Keratinocyte (primary cell): ENCODE data around the gene UPF1.

Experiments used
- EZH2 ChIP-seq: IDR thresholded peaks from one replicate; pipeline ENCODE4 v1.6.1; 2012; ENCODE audit warnings: inconsistent platforms, mild to moderate bottlenecking, low read length, moderate library complexity
- TF ChIP-seq, protein P1 (sequence below), 3 experiments: IDR thresholded peaks in 1 of 3; conservative IDR thresholded peaks in 1 of 3; optimal IDR thresholded peaks in 1 of 3; 2 replicates in 2 of 3; 3 replicates in 1 of 3; pipeline versions ENCODE3 to v1.5.1; 2011; ENCODE audit warnings: low read length in 3 of 3, mild to moderate bottlenecking in 3 of 3, moderate library complexity in 2 of 3, control low read depth in 1 of 3, inconsistent platforms in 1 of 3; ENCODE audit not compliant: insufficient read depth in 2 of 3; ENCODE audit errors: extremely low read depth in 1 of 3

DNA sequence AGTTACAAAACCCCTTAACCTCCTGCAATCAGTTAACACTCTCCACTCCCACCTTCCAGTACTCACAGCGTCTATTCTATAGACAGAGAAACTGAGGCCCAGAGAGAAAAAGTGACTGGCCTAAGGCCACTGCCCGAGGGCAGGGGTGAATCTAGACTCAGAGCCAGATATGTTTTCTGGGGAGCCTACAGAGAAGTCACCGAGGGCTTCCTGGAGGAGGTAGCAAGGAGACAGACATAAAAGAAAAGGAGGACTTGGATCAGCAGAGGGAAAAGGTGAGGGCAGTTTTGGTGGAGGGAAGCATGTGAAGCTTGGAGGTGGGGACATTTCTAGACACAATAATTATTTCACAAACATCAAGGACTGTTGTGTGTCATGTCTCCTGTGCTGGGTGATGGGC, 39.1 kb upstream of the UPF1 start:
- TF ChIP-seq EZH2 = no peak
- TF ChIP-seq, protein P1, sequence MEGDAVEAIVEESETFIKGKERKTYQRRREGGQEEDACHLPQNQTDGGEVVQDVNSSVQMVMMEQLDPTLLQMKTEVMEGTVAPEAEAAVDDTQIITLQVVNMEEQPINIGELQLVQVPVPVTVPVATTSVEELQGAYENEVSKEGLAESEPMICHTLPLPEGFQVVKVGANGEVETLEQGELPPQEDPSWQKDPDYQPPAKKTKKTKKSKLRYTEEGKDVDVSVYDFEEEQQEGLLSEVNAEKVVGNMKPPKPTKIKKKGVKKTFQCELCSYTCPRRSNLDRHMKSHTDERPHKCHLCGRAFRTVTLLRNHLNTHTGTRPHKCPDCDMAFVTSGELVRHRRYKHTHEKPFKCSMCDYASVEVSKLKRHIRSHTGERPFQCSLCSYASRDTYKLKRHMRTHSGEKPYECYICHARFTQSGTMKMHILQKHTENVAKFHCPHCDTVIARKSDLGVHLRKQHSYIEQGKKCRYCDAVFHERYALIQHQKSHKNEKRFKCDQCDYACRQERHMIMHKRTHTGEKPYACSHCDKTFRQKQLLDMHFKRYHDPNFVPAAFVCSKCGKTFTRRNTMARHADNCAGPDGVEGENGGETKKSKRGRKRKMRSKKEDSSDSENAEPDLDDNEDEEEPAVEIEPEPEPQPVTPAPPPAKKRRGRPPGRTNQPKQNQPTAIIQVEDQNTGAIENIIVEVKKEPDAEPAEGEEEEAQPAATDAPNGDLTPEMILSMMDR (optimal IDR thresholded peaks at IDR 0.05 in 1 of 3, IDR thresholded peaks at IDR 0.05 in 1 of 3, conservative IDR thresholded peaks at IDR 0.05 in 1 of 3; ENCODE audit: extremely low read depth in 1 of 3, insufficient read depth in 2 of 3, low read length in 3 of 3) = no peak
